GM12873 (cell line): ENCODE data around the gene RIT1.

Experiments
- CTCF ChIP-seq: IDR thresholded peaks from 2 replicates; pipeline ENCODE4 v1.5.1; 2012; ENCODE audit warnings: low read depth, mild to moderate bottlenecking, moderate library complexity, low read length, control low read depth; ENCODE audit not compliant: insufficient read depth; ENCODE audit errors: missing control alignments

Gene RIT1

GRCh38 chr1:155859881-155860871, 51.0 kb downstream of the RIT1 start:
- no peak for TF ChIP-seq CTCF

DNA sequence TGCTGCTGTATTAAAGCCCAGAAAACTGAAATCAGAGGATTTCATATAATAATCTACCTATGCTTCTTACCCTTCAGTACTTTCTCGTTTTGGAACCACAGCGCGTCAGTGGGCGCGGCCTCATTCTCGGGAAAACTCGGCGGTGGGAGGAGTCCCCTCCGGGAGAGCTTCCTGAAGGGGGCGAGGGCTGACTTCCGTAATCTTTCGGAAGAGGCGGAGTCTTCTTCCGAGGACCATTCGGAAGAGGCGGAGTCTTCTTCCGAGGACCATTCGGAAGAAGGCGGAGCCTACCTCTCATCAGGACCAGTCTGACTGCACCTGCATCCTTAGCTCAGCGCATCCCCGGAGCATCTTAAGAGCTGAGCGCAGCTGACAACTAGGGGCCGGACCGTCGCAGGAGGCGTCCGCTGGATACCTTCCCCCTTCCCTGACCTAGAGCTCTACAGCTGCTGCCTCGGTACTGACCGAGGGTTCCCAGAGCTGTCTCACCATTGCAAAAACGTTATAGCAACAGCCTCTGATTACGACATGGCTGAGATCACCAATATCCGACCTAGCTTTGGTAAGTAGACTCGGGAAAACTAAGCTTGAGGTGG, 51.8 kb downstream of the RIT1 start, which contains the start of gene SYT11:
SYT11 (plus strand) TSS at position 334 of the 596 bp plus-strand sequence; CDS start at position 529, 195 bp downstream.
- TF ChIP-seq CTCF = no peak

GRCh38 chr1:155858800-155859233, 52.3 kb downstream of the RIT1 start:
- TF ChIP-seq CTCF = no peak

DNA sequence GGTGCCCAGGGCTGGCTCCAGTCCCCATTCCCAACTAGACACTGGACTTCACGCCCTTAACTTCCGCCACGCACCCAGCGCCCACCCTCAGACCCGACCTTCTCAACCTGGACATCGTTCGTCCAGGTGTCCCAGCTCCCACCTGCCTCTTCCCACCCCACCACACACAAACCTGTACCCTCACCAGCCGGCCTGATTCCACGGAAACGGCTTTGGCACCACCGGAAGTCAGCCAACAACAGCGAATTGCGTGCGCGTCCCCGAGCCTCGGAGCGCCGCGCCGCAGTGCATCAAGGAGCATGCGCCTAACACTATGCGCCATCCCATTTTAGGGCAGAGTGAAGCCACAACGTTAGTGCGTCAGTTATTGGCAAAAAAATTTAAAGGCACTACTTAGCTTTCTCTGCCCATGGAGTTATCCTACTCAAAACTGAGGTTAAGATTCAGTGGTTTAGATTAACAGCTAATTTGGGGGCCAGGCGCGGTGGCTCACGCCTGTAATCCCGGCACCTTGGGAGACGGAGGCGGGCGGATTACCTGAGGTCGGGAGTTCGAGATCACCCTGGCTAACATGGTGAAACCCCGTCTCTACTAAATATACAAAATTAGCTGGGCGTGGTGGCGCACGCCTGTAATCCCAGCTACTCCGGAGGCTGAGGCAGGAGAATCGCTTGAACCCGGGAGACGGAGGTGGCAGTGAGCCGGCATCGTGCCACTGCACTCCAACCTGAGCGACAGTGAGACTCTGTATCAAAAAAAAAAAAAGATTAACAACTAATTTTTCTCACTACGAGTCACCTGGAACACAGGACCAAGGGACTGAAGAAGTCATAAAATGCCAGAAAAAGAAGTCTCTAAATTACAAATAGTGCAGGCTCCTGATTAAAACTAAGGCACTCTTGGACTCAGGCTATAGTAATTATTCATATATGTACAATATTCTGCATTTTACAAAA, 53.9 kb downstream of the RIT1 start, which contains the start of gene GON4L:
GON4L (minus strand) TSS at position 240 of the 956 bp plus-strand sequence. CDS start 3,434 bp downstream, outside the sequence.
- no peak for TF ChIP-seq CTCF

DNA sequence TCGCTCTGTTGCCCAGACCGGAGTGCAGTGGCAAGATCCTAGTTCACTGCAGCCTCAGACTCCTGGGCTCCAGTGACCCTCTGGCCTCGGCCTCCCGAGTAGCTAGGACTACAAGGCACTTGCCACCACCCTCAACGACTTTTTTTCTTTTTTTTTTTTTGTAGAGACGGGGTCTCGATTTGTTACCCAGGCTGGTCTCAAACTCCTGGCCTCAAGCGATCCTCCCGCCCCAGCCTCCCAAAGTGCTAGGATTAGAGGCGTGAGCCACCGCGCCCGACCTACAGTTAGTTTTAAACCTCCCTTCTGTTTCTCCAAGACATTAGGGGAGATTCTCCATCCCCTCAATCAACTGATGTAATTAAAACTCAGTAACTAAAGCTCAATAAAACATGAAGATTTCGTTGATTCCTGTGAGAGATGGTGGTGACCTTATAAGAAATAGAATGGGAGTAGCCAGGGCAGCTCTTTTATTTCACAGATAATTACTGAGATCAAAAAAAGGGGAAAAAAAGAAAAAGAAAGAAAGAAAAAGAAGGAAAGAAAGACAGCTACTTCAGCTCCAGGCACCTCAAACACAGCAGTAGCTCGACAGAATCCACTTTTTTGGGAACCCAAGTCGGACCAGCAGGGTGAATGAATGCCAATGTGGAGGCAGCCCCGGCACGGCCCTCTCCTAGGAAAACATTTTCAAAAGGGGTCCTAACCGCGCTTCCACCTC, 54.7 kb downstream of the RIT1 start:
- TF ChIP-seq CTCF = no peak

GRCh38 chr1:155850345-155850744, 60.8 kb downstream of the RIT1 start:
- TF ChIP-seq CTCF = no peak
